Right cardiac atrium (tissue), 5 donors: ENCODE measurements around the gene LIAS. TPM values are rescaled to one million over a fixed set of nuclear protein-coding genes. Genes with fewer than 3 reads are reported as not detected.
"Not testable (repeated sequence)": the region's sequence is repeated elsewhere in the genome, so short reads cannot be mapped to it uniquely, and the experiment has no call there.

Source experiments
- ATAC-seq, 2 donors: fragments of 200-7000 bp; cut with Tn5 transposase; one replicate each; pipeline versions ENCODE4 v1.8.0 to v1.9.1; 2020; ENCODE audit warnings: moderate library complexity in 2 of 2, mild to moderate bottlenecking in 1 of 2
- DNase-seq, 3 donors: peaks; one replicate each; pipeline ENCODE4 v3.0.0-alpha.2; 2020
- H3K27ac ChIP-seq: one replicate; pipeline ENCODE4 v1.5.1; 2013; ENCODE audit warnings: mild to moderate bottlenecking, low read length, control low read depth, moderate library complexity
- H3K27me3 ChIP-seq: one replicate; pipeline ENCODE4 v1.6.1; 2013; ENCODE audit not compliant: control insufficient read depth, insufficient read depth
- H3K4me1 ChIP-seq: one replicate; pipeline ENCODE4 v1.6.1; 2013; ENCODE audit warnings: low read length; ENCODE audit not compliant: control insufficient read depth, insufficient read depth
- H3K4me3 ChIP-seq: one replicate; pipeline ENCODE4 v1.5.1; 2013; ENCODE audit warnings: low read length, control low read depth
- H3K9me3 ChIP-seq: one replicate; pipeline ENCODE4 v1.6.1; 2013; ENCODE audit warnings: low read length; ENCODE audit not compliant: control insufficient read depth
- WGBS: extraction: QIAGEN DNeasy Blood & Tissue Kit; methylation state at CpG from one replicate; pipeline ENCODE4 v1.1.7; 2013; 5-methylcytosine and 5-hydroxymethylcytosine counted together
- intact Hi-C, 4 donors: fragments of 100-400 bp; cut with DNase I; formaldehyde crosslinking; loops; one replicate each; pipeline versions ENCODE4 v1.11.0 to v1.14.0; 2022 to 2023
- long read RNA-seq, 4 donors: library from polyadenylated mRNA; unstranded; transcript quantifications; one replicate each; pipeline ENCODE4 v2.0.0, GENCODE V29; 2020 to 2021
- polyA plus RNA-seq: library from polyadenylated mRNA; stranded (reverse); fragments of 200-250 nt; gene quantifications from one replicate; pipeline ENCODE4 v1.2.3, GENCODE V29; 2013
- total RNA-seq, 4 donors: library from RNA; stranded (reverse); fragmentation: NEBNext Ultra II Directional; extraction: Animal tissue kit (Norgen Biotek cat#: 25700); gene quantifications; one replicate each; pipeline ENCODE4 v1.2.1, GENCODE V29; 2021
- donor health status: healthy with polysubstance abuse.
- donor health status: DM: no; HTN: yes; CAD: no.
- donor health status: DM: no; HTN: no; CAD: no.
- donor health status: DM: no; HTN: yes; CAD: no; lungs with severe emphysema.
- donor health status: DM: yes; HTN: yes; CAD: no.

LIAS gene
- total RNA-seq (10 to 100 TPM; 10.4 to 22.2 (median 18.3) TPM), polyA plus RNA-seq (23.6 TPM)
- long read RNA-seq, donor 1, full-length matches to known transcripts: 12 of 13 reads
- long read RNA-seq, donor 1, partial matches to known transcripts: 0 of 13 reads
- long read RNA-seq, donor 1, other reads (novel, unspliced or antisense): 1 of 13 reads
- long read RNA-seq, donor 2, full-length matches to known transcripts: 13 of 15 reads
- long read RNA-seq, donor 2, partial matches to known transcripts: 0 of 15 reads
- long read RNA-seq, donor 2, other reads (novel, unspliced or antisense): 2 of 15 reads
- long read RNA-seq, donor 3, full-length matches to known transcripts: 19 of 21 reads
- long read RNA-seq, donor 3, partial matches to known transcripts: 0 of 21 reads
- long read RNA-seq, donor 3, other reads (novel, unspliced or antisense): 2 of 21 reads
- long read RNA-seq, donor 4, full-length matches to known transcripts: 11 of 12 reads
- long read RNA-seq, donor 4, partial matches to known transcripts: 0 of 12 reads
- long read RNA-seq, donor 4, other reads (novel, unspliced or antisense): 1 of 12 reads

DNA sequence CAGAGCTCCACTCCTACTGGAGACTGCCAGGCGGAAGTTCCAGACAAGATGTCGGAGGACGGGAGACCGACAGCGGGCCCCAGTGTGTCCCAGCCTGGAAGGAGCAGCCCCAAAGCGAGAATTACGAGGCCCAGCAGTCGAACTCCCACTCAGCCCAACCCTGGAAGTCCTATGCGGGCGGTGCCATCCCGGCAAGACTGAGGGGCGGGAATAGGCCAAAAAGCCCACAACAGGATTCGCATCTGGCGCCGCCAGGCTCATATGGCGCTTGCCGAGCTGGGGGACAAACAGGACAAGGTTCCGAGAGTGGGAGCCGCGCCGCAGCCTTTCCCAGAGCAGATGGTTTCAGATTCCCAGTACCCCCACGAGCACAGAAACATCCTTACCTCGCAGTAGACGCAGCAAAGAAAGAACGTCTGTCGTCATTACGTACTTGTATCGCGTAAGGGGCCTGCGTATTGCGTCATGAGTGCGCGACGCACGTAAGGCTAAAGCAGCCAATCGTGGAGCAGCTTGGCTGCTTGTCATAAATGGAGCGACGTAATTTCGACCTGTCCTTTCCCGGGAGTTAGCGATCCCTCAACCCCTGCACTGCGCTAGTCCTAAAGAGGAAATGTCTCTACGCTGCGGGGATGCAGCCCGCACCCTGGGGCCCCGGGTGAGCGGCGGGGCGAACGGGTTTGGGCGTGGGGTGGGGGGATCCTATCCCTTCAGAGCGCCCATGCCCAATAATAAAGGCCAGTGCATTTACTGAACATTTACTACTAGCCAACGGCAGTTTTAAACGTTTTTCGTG lies at the start of gene LIAS, which contains the start of gene RPL9:
Gene LIAS (plus strand): TSS at position 552 of the 796 bp plus-strand sequence. CDS start 62 bp downstream, at position 614.
Gene RPL9 (minus strand): TSS at position 418 of the 796 bp plus-strand sequence. CDS start 483 bp downstream, outside the sequence.
- DNase-seq (peak; percentile 97 to 99 (median 98)), ATAC-seq (peak; percentile 97)
- Histone ChIP-seq H3K27ac (peak within 1 kb of the TSS; percentile 99), H3K4me3 (peak within 1 kb of the TSS; percentile 94), H3K9me3 (no peaks in the 10 kb centered on the region), H3K27me3 (no peaks in the 10 kb centered on the region), H3K4me1 (no peaks in the 10 kb centered on the region)
- intact Hi-C loops: no loop called here
- WGBS: under 1% methylated on average over 55 of the region's 55 CpGs

DNA sequence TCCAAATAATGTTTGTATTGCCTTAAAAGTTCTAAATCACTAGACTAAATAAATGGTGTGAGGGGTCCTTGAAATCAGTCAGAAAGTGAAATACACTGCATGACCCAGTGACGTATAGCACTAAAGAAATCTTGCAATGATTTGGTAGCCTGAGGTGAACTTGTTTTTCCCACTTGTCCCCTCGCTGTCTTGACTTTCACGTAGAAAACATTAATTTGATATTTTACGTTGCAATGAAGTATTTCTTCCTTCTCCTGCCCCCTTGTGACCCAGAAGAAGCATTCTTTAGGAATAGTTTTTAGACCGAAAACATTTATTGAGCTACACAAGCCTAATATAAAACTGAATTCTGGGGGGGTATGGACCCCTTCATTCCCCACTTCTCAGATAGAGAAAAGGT lies 48.4 kb upstream of the LIAS start:
- no peaks in the 10 kb centered on the region for H3K4me1 ChIP-seq
- H3K27me3 ChIP-seq: no peaks in the 10 kb centered on the region
- no peaks in the 10 kb centered on the region for H3K9me3 ChIP-seq
- no peak overlapping the region for H3K27ac ChIP-seq
- 37% methylated on average over 5 of the region's 5 CpGs for WGBS
- no peak overlapping the region for H3K4me3 ChIP-seq
- ATAC-seq (no peak), DNase-seq (no peak)
- intact Hi-C loops: no loop called here

- ATAC-seq, H3K4me3 ChIP-seq, H3K4me1 ChIP-seq, H3K9me3 ChIP-seq, intact Hi-C loops, H3K27me3 ChIP-seq, DNase-seq, H3K27ac ChIP-seq: not testable (repeated sequence)
- 92% methylated on average over 8 of the region's 8 CpGs for WGBS
Observed at GRCh38 chr4:39411561-39411960, 47.3 kb upstream of the LIAS start.

DNA sequence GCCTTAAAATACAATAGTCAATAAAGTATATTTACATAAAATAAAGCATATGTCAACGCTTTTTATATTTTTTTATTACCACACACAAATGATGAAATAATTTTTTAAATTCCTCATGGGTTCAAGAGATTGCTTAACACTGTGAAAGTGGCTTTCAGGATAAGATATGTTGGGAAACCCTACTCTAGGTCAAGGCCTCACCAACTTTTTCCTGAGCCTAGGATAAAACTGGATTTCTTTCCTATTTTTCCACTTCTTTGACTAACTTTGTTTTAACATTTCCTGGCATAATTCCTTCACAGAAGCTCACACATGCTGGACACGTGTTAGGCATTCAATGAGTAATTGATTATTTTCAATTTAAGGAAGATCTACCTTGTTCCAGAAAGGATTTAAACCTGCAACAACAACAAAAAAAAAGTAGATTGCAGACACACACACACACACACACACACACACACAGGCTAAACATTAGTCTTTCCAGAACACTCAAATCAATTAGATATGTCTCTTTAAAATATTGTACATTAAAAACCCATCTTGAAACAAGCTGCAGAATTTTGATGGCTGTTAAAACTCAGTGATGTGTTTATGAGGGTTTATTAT lies 43.1 kb upstream of the LIAS start:
- Histone ChIP-seq H3K4me3 (no peak overlapping the region), H3K4me1 (no peaks in the 10 kb centered on the region), H3K9me3 (no peaks in the 10 kb centered on the region), H3K27ac (no peak overlapping the region), H3K27me3 (no peaks in the 10 kb centered on the region)
- no peak for ATAC-seq
- 61% methylated on average over 2 of the region's 2 CpGs for WGBS
- no peak for DNase-seq
- intact Hi-C loops: no loop called here

DNA sequence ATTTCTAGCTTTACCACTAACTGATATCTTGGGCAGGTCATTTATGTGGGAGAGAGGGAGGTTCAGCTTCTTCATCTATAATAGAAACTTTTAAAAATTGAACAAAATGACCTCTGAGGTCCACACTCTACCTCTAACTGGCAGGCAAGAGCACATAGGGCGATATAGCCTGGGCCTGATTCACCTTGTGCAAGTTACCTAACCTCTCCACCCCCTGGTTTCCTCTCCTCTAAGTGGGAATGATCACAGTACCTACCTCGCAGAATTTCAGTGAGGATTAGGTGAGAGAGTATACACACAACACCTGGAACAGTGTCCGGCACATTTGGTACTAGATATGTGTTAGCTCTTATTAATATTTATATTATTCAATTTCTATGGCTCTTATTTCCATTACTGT lies 36.6 kb upstream of the LIAS start:
- H3K4me1 ChIP-seq: no peaks in the 10 kb centered on the region
- no peak overlapping the region for H3K27ac ChIP-seq
- intact Hi-C loops: no loop called here
- no peaks in the 10 kb centered on the region for H3K9me3 ChIP-seq
- no peak overlapping the region for H3K4me3 ChIP-seq
- DNase-seq (no peak), ATAC-seq (no peak)
- WGBS: 89% methylated on average over 3 of the region's 3 CpGs
- H3K27me3 ChIP-seq: no peaks in the 10 kb centered on the region

- intact Hi-C loops: not testable (repeated sequence)
- 88% methylated on average over 1 of the region's 1 CpG for WGBS
Observed at GRCh38 chr4:39425297-39425696, 33.6 kb upstream of the LIAS start.

DNA sequence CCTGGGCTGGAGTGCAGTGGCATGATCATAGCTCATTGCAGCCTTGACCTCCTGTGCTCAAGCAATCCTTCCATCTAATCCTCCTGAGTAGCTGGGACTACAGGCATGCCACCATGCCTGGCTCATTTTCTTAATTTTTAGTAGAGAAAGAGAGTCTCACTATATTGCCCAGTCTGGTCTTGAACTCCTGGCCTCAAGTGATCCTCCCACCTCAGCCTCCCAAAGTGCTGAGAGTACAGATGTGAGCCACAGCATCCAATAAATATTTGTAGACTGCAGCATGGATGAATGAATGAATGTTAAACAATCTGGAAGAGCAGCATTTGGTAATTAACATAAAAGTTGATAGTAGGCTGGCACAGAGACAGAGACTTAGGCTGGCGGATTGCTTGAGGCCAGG lies 32.1 kb upstream of the LIAS start:
- 97% methylated on average over 1 of the region's 1 CpG for WGBS
- no peaks in the 10 kb centered on the region for H3K27me3 ChIP-seq
- H3K27ac ChIP-seq: no peak overlapping the region
- no peaks in the 10 kb centered on the region for H3K9me3 ChIP-seq
- intact Hi-C loops: no loop called here
- DNase-seq (no peak), ATAC-seq (no peak)
- no peaks in the 10 kb centered on the region for H3K4me1 ChIP-seq
- no peak overlapping the region for H3K4me3 ChIP-seq

More at GRCh38 chr4:39425297-39425696, 33.6 kb upstream of the LIAS start:
- DNase-seq, ATAC-seq, H3K27ac ChIP-seq, H3K4me1 ChIP-seq, H3K9me3 ChIP-seq, H3K27me3 ChIP-seq, H3K4me3 ChIP-seq: not testable (repeated sequence)

- intact Hi-C loops: no loop called here
- Histone ChIP-seq H3K27me3 (no peaks in the 10 kb centered on the region), H3K9me3 (no peaks in the 10 kb centered on the region), H3K4me1 (no peaks in the 10 kb centered on the region), H3K27ac (no peak overlapping the region), H3K4me3 (no peak overlapping the region)
- 64% methylated on average over 10 of the region's 10 CpGs for WGBS
- DNase-seq (no peak), ATAC-seq (no peak)
Observed at GRCh38 chr4:39427520-39428114, 31.2 kb upstream of the LIAS start.

DNA sequence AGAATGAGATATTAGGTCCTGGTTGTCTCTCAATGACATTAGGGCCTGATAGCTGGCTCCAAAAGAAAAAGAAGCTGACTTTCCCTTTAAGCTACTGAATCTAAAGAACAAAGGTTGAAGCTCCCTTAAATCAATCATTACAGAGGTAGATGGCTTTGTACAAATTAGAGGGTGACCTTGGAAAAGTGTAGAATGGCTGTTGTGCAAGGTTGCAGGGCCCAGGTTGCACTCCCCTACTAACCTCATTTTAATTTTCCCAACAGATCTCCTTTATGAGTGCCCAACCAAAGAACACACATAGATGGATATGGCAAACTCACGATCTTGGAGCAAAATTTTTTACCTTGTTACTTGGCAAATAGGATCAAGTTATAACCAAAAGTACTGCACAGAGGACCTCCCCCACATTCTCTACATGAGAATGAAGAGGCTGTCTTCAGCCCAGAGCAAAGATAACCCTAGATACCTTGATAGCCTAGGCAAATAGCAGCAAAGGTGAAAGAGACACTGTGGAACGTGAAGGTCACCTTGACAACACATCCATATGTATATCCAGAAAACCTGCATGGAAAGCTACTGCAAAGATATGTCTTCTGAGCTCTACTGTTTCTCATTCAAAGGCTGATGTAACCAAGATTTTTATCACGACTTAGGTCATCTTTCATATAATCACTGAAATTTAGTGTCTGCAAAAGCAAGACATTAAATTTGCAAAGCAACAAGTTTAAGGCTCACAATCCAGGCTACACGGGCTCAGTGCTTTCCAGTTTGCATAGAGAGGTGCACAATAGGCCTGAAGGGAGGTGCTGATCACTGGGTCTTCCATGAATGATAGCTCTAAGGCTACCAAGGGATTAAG lies 29.2 kb upstream of the LIAS start:
- Histone ChIP-seq H3K27me3 (no peaks in the 10 kb centered on the region), H3K4me3 (no peak overlapping the region), H3K27ac (no peak overlapping the region), H3K9me3 (no peaks in the 10 kb centered on the region), H3K4me1 (no peaks in the 10 kb centered on the region)
- 76% methylated on average over 4 of the region's 4 CpGs for WGBS
- intact Hi-C loops: no loop called here
- ATAC-seq: no peak
- DNase-seq: no peak
